Glomerular endothelial cell (primary cell): ENCODE data around the gene ZNF691. TPM values are rescaled to one million over a fixed set of nuclear protein-coding genes. Genes with fewer than 3 reads are reported as not detected.

Experiments
- total RNA-seq: library from RNA; depleted of rRNA; stranded (reverse); fragments of >200 nt; gene quantifications from 2 replicates; pipeline ENCODE4 v1.2.3, GENCODE V29; 2015

ZNF691 gene
- total RNA-seq, 1 donor from 2014 or later, result 8.5 TPM

Other genes with a start within 250 kb of the ZNF691 start
- 21.5 and 40.6 TPM in 2 replicates for gene PPIH, start 188.2 kb upstream of the ZNF691 start, total RNA-seq
- 620 TPM in 2 replicates for gene YBX1, start 164.2 kb upstream of the ZNF691 start, total RNA-seq
- not detected in 2 replicates for gene CLDN19, start 106.4 kb upstream of the ZNF691 start, total RNA-seq
- gene P3H1, start 79.6 kb upstream of the ZNF691 start, total RNA-seq, result 120 and 202 TPM in 2 replicates
- 5.3 and 11.6 TPM in 2 replicates for gene C1orf50, start 79.4 kb upstream of the ZNF691 start, total RNA-seq
- gene TMEM269, start 61.6 kb upstream of the ZNF691 start, total RNA-seq, result not detected in 2 replicates
- gene ERMAP, start 29.5 kb upstream of the ZNF691 start, total RNA-seq, result 5.1 and 9.2 TPM in 2 replicates
- 15.5 and 22.4 TPM in 2 replicates for gene SVBP, start 29.2 kb upstream of the ZNF691 start, total RNA-seq
- 126 and 197 TPM in 2 replicates for gene SLC2A1, start 112.3 kb downstream of the ZNF691 start, total RNA-seq